ENCODE measurements around the gene CD207. TPM values are rescaled to one million over a fixed set of nuclear protein-coding genes. Genes with fewer than 3 reads are reported as not detected.

Gene CD207
- total and polyA plus RNA-seq, 9 donors = 0.06 to 0.69 (median 0.12) TPM; not detected in 3

Other genes with a start within 250 kb of the CD207 start
- gene ADD2, start 67.6 kb downstream of the CD207 start, total RNA-seq = 0.98 TPM
- gene ADD2, start 67.6 kb downstream of the CD207 start, polyA plus RNA-seq (ENCODE audit: insufficient read depth in 1 of 8, insufficient read length in 8 of 8, low replicate concordance in 1 of 8) = 1 to 10 TPM; 1.6 to 4.2 (median 2.4) TPM
- gene FIGLA, start 45.2 kb downstream of the CD207 start, total RNA-seq = not detected
- gene FIGLA, start 45.2 kb downstream of the CD207 start, polyA plus RNA-seq (ENCODE audit: insufficient read depth in 1 of 8, insufficient read length in 8 of 8, low replicate concordance in 1 of 8) = not detected
- 0.09 TPM for gene CLEC4F, start 15.2 kb downstream of the CD207 start, total RNA-seq
- gene CLEC4F, start 15.2 kb downstream of the CD207 start, polyA plus RNA-seq (ENCODE audit: insufficient read depth in 1 of 8, insufficient read length in 8 of 8, low replicate concordance in 1 of 8) = under 1 TPM in 7 of 8 donors, not detected in 1; 0.06 to 0.53 (median 0.15) TPM
- gene VAX2, start 64.8 kb upstream of the CD207 start, total RNA-seq = 1.7 TPM
- gene VAX2, start 64.8 kb upstream of the CD207 start, polyA plus RNA-seq (ENCODE audit: insufficient read depth in 1 of 8, insufficient read length in 8 of 8, low replicate concordance in 1 of 8) = 1 to 10 TPM; 1.6 to 4.0 (median 3.1) TPM
- 0.62 TPM for gene ATP6V1B1, start 100.1 kb upstream of the CD207 start, total RNA-seq
- gene ATP6V1B1, start 100.1 kb upstream of the CD207 start, polyA plus RNA-seq (ENCODE audit: insufficient read depth in 1 of 8, insufficient read length in 8 of 8, low replicate concordance in 1 of 8) = 1 to 10 TPM in 3 of 8 donors, under 1 TPM in 5; 0.30 to 2.7 (median 0.89) TPM
- gene ANKRD53, start 142.8 kb upstream of the CD207 start, total RNA-seq = 0.80 TPM
- 1 to 10 TPM in 5 of 8 donors, under 1 TPM in 3; 0.72 to 2.0 (median 1.1) TPM for gene ANKRD53, start 142.8 kb upstream of the CD207 start, polyA plus RNA-seq (ENCODE audit: insufficient read depth in 1 of 8, insufficient read length in 8 of 8, low replicate concordance in 1 of 8)
- 16.0 TPM for gene TEX261, start 159.1 kb upstream of the CD207 start, total RNA-seq
- 10 to 100 TPM; 33.5 to 41.8 (median 36.9) TPM for gene TEX261, start 159.1 kb upstream of the CD207 start, polyA plus RNA-seq (ENCODE audit: insufficient read depth in 1 of 8, insufficient read length in 8 of 8, low replicate concordance in 1 of 8)
- gene NAGK, start 232.8 kb upstream of the CD207 start, total RNA-seq = 67.6 TPM
- 10 to 100 TPM; 65.3 to 84.8 (median 76.6) TPM for gene NAGK, start 232.8 kb upstream of the CD207 start, polyA plus RNA-seq (ENCODE audit: insufficient read depth in 1 of 8, insufficient read length in 8 of 8, low replicate concordance in 1 of 8)